GM19238 (cell line): ENCODE measurements around the gene KYAT1.
A peak's percentile ranks its signal among the peaks of the same experiment; 100 is the strongest.

Source experiments
- DNase-seq: peaks from one replicate; pipeline ENCODE4 v3.0.0; 2011; ENCODE audit warnings: low spot score; ENCODE audit not compliant: insufficient read length

KYAT1 gene

GRCh38 chr9:128841694-128842492 lies 39.9 kb downstream of the KYAT1 start:
- DNase-seq, result no peak

GRCh38 chr9:128840524-128840923 lies 41.2 kb downstream of the KYAT1 start:
- no peak for DNase-seq

- DNase-seq, result no peak
Observed at GRCh38 chr9:128838338-128838737, 43.4 kb downstream of the KYAT1 start.

GRCh38 chr9:128836509-128837145 lies 45.1 kb downstream of the KYAT1 start:
- no peak for DNase-seq

GRCh38 chr9:128835246-128836210 lies 46.2 kb downstream of the KYAT1 start:
- DNase-seq, result no peak

GRCh38 chr9:128833696-128834095 lies 48.1 kb downstream of the KYAT1 start:
- no peak for DNase-seq

GRCh38 chr9:128829477-128830251 lies 52.1 kb downstream of the KYAT1 start, which contains the start of gene SPOUT1:
SPOUT1 (minus strand) TSS chr9:128829794; CDS start chr9:128829780, 14 bp downstream.
- peak; percentile 99 for DNase-seq

GRCh38 chr9:128828719-128829452 lies 52.9 kb downstream of the KYAT1 start:
- peak; percentile 30 for DNase-seq

- DNase-seq, result no peak
Observed at GRCh38 chr9:128828267-128828666, 53.5 kb downstream of the KYAT1 start.

GRCh38 chr9:128825923-128826700 lies 55.6 kb downstream of the KYAT1 start:
- no peak for DNase-seq

- DNase-seq, result no peak
Observed at GRCh38 chr9:128824911-128825310, 56.8 kb downstream of the KYAT1 start.

- DNase-seq, result no peak
Observed at GRCh38 chr9:128823903-128824406, 57.8 kb downstream of the KYAT1 start.

- DNase-seq, result no peak
Observed at GRCh38 chr9:128823362-128823902, 58.3 kb downstream of the KYAT1 start.

GRCh38 chr9:128822407-128823042 lies 59.2 kb downstream of the KYAT1 start:
- no peak for DNase-seq

- no peak for DNase-seq
Observed at GRCh38 chr9:128821584-128822406, 60.0 kb downstream of the KYAT1 start.

- no peak for DNase-seq
Observed at GRCh38 chr9:128820665-128821583, 60.8 kb downstream of the KYAT1 start.
